Astrocyte of the cerebellum (primary cell): Measurements from ENCODE around the gene SLX4IP.

Source experiments
- DNase-seq: peaks from one replicate; pipeline ENCODE4 v3.0.0-alpha.2; 2011; ENCODE audit warnings: low read depth
- H3K4me3 ChIP-seq: 2 replicates; pipeline ENCODE4 v1.5.1; 2011; ENCODE audit warnings: mild to moderate bottlenecking, low read depth, low read length, moderate library complexity
- CTCF ChIP-seq: IDR thresholded peaks from 2 replicates; pipeline ENCODE4 v1.5.1; 2012; ENCODE audit warnings: low read length, low read depth, moderate library complexity, mild to moderate bottlenecking; ENCODE audit errors: missing control alignments
- in situ Hi-C: cut with HindIII; loops from 2 replicates; pipeline ENCODE4 v1.10.0; 2017; ENCODE audit warnings: low sequenced_read_pairs

SLX4IP gene

GRCh38 chr20:10655720-10656669, 220.9 kb downstream of the SLX4IP start:
- in situ Hi-C loops = no loop called here
- DNase-seq = no peak
- TF ChIP-seq CTCF = no peak
- H3K4me3 ChIP-seq = no peak overlapping the region

- no peak overlapping the region for H3K4me3 ChIP-seq
- TF ChIP-seq CTCF = no peak
- in situ Hi-C loops = no loop called here
- DNase-seq = no peak
Observed at GRCh38 chr20:10657453-10657852, 222.3 kb downstream of the SLX4IP start.

GRCh38 chr20:10658051-10658823, 223.1 kb downstream of the SLX4IP start:
- DNase-seq = no peak
- in situ Hi-C loops = no loop called here
- no peak for TF ChIP-seq CTCF
- no peak overlapping the region for H3K4me3 ChIP-seq

- no peak for TF ChIP-seq CTCF
- in situ Hi-C loops = no loop called here
- no peak overlapping the region for H3K4me3 ChIP-seq
- DNase-seq = no peak
Observed at GRCh38 chr20:10658876-10659632, 223.9 kb downstream of the SLX4IP start.

GRCh38 chr20:10659651-10660601, 224.8 kb downstream of the SLX4IP start:
- no peak for TF ChIP-seq CTCF
- DNase-seq = no peak
- no peak overlapping the region for H3K4me3 ChIP-seq
- in situ Hi-C loops = no loop called here
